CD4-positive, CD25-positive, alpha-beta regulatory T cell (primary cell): Measurements from ENCODE around the gene ADARB1. TPM values are rescaled to one million over a fixed set of nuclear protein-coding genes. Genes with fewer than 3 reads are reported as not detected.
A peak's percentile ranks its signal among the peaks of the same experiment; 100 is the strongest.

Source experiments
- ATAC-seq, 2 donors: fragments of 150-1000 bp; cut with Tn5 transposase; one replicate each; pipeline ENCODE4 v1.10.0; 2021; ENCODE audit warnings: low read depth in 2 of 2, moderate number of reproducible peaks in 2 of 2, moderate library complexity in 1 of 2
- DNase-seq, 3 donors: peaks; one replicate each; pipeline versions ENCODE4 v3.0.0 to v3.0.0-alpha.2; 2012 to 2022; ENCODE audit warnings: mixed read lengths in 1 of 3
- H3K27ac ChIP-seq: one replicate; pipeline ENCODE4 v1.7.0; 2013; ENCODE audit warnings: mild to moderate bottlenecking, low read length; ENCODE audit not compliant: insufficient read depth, poor library complexity, severe bottlenecking
- H3K27me3 ChIP-seq: one replicate; pipeline ENCODE4 v1.7.0; 2013; ENCODE audit warnings: low read length; ENCODE audit not compliant: control insufficient read depth, insufficient read depth
- H3K36me3 ChIP-seq: one replicate; pipeline ENCODE4 v1.7.0; 2013; ENCODE audit warnings: mild to moderate bottlenecking, low read length, moderate library complexity; ENCODE audit not compliant: control insufficient read depth, insufficient read depth
- H3K4me1 ChIP-seq: 2 replicates; pipeline ENCODE4 v1.7.0; 2013; ENCODE audit warnings: mild to moderate bottlenecking, low read length; ENCODE audit not compliant: insufficient read depth, control insufficient read depth, poor library complexity, severe bottlenecking
- H3K4me3 ChIP-seq: one replicate; pipeline ENCODE4 v1.7.0; 2013; ENCODE audit warnings: low read depth, mild to moderate bottlenecking, low read length, moderate library complexity
- H3K9me3 ChIP-seq, 2 experiments: 1 replicate in 1 of 2; 2 replicates in 1 of 2; pipeline ENCODE4 v1.7.0; 2013; ENCODE audit warnings: low read length in 2 of 2, mild to moderate bottlenecking in 1 of 2, moderate library complexity in 1 of 2; ENCODE audit not compliant: control insufficient read depth in 2 of 2
- H3K27ac Mint-ChIP-seq, 3 donors: one replicate each; pipeline ENCODE4 v1.8.0; 2020 to 2022; ENCODE audit warnings: mild to moderate bottlenecking in 3 of 3, mixed read lengths in 3 of 3, moderate library complexity in 2 of 3
- H3K27me3 Mint-ChIP-seq: one replicate; pipeline ENCODE4 v1.8.0; 2022; ENCODE audit warnings: mild to moderate bottlenecking, mixed read lengths
- H3K36me3 Mint-ChIP-seq: one replicate; pipeline ENCODE4 v1.8.0; 2020; ENCODE audit warnings: mixed read lengths
- H3K4me1 Mint-ChIP-seq, 4 donors: one replicate each; pipeline ENCODE4 v1.8.0; 2020 to 2022; ENCODE audit warnings: mixed read lengths in 4 of 4, mild to moderate bottlenecking in 1 of 4
- H3K4me3 Mint-ChIP-seq, 4 donors: one replicate each; pipeline ENCODE4 v1.8.0; 2020 to 2022; ENCODE audit warnings: mild to moderate bottlenecking in 4 of 4, mixed read lengths in 4 of 4, moderate library complexity in 3 of 4
- H3K9me3 Mint-ChIP-seq, 7 donors: one replicate each; pipeline ENCODE4 v1.8.0; 2020 to 2022; ENCODE audit warnings: mixed read lengths in 7 of 7, mild to moderate bottlenecking in 3 of 7, moderate library complexity in 2 of 7
- polyA plus RNA-seq, 4 donors: library from polyadenylated mRNA; unstranded; fragments of 300-500 nt; fragmentation: Illumina TruSeq; gene quantifications; one replicate each; pipeline ENCODE4 v1.2.3, GENCODE V29; 2021
- total RNA-seq: library from RNA; stranded (reverse); gene quantifications from one replicate; pipeline ENCODE4 v1.2.3, GENCODE V29; 2022

ADARB1 gene
- total and polyA plus RNA-seq, 5 donors from 2014 or later: 2.8 to 52.9 (median 5.6) TPM

DNA sequence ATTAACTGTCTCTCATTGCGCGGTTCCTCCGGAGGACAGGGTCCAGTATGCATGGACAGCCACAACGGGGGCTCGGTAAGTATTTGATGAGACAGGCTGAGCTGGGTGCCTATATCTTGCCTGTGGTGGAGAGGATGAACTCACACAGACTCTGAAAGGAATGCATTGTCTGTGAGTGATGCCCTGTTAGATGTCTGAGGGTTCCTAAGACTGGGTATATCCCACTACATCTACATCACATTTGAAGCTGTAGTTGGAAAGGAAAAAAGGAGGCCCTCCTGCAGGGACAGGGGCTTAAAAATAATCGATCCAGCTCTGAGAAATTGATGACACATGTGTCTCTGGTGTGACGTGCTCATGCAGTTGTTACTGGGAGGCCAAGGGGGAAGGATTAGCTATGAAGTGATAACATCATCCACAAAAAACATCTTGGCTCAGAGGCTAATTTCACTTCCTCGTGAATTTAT lies 1.9 kb downstream of the ADARB1 start:
- Mint-ChIP-seq H3K36me3 (peaks cover 5% of the 10 kb centered on the region), H3K9me3 (no peaks in the 10 kb centered on the region), H3K4me3 (peak overlapping the region; percentile 87 to 96 (median 90)), H3K27me3 (peaks cover 4% of the 10 kb centered on the region), H3K4me1 (peaks cover 47 to 67% (median 57%) of the 10 kb centered on the region in 4 donors), H3K27ac (peak overlapping the region; percentile 10 to 90 (median 88))
- H3K27me3 ChIP-seq: no peaks in the 10 kb centered on the region
- H3K4me1 ChIP-seq: peaks cover 63% of the 10 kb centered on the region
- H3K27ac ChIP-seq: peak overlapping the region; percentile 26
- no peaks in the 10 kb centered on the region for H3K36me3 ChIP-seq
- peak overlapping the region; percentile 82 for H3K4me3 ChIP-seq
- DNase-seq: no peak
- no peaks in the 10 kb centered on the region for H3K9me3 ChIP-seq
- no peak for ATAC-seq

DNA sequence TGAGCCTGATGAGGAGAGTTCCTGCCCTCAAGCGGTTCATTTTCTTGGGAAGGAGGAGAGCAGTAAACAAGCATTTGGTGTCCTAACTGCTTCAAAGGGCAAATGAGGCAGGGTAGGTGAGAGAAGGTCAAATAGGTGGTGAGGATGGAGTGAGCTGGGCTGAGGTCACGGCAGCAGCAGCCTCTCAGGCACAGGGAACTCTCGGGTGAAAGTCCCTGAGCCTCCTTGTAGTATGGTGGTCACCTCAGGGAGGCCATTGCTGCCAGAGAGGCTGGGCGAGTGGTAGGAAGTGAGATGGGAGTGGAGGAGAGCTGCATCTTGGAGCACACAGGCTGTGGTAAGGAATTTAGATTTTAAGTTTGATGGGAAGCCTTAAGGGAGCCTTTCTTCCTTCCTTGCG lies 4.0 kb downstream of the ADARB1 start:
- peaks cover 67% of the 10 kb centered on the region for H3K4me1 ChIP-seq
- no peaks in the 10 kb centered on the region for H3K9me3 Mint-ChIP-seq
- DNase-seq: no peak
- H3K27me3 ChIP-seq: no peaks in the 10 kb centered on the region
- peaks cover 16% of the 10 kb centered on the region for H3K36me3 Mint-ChIP-seq
- H3K36me3 ChIP-seq: no peaks in the 10 kb centered on the region
- peak overlapping the region; percentile 72 to 95 (median 90) for H3K27ac Mint-ChIP-seq
- H3K4me3 Mint-ChIP-seq: peak overlapping the region; percentile 67 to 92 (median 78)
- H3K4me3 ChIP-seq: peak overlapping the region; percentile 61
- H3K27ac ChIP-seq: peak overlapping the region; percentile 84
- ATAC-seq: no peak
- H3K9me3 ChIP-seq: no peaks in the 10 kb centered on the region
- H3K27me3 Mint-ChIP-seq: peaks cover 4% of the 10 kb centered on the region
- peaks cover 52 to 86% (median 74%) of the 10 kb centered on the region in 4 donors for H3K4me1 Mint-ChIP-seq

DNA sequence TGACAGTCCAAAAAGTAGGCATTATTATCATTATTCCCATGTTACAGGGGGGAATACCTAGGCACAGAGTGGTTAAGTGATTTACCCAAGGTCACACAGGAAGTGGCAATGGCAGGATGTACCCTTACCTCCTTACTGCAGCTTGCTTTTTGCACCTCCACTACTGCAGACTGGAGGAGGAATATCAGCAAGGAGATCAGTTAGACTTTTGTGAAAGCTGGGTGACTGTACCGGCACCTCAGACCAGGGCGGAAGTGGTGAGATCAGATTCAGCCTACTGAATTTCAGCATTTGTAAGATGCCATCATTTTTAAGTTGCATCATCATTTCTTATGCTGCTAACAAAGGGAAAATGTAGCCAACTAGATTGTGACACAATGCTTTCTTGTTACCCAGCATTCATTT lies 4.5 kb downstream of the ADARB1 start:
- peak; percentile 62 to 93 (median 84) for DNase-seq
- H3K4me3 ChIP-seq: peak overlapping the region; percentile 61
- H3K9me3 Mint-ChIP-seq: no peaks in the 10 kb centered on the region
- H3K9me3 ChIP-seq: no peaks in the 10 kb centered on the region
- H3K27me3 ChIP-seq: no peaks in the 10 kb centered on the region
- peak overlapping the region; percentile 84 for H3K27ac ChIP-seq
- peaks cover 16% of the 10 kb centered on the region for H3K36me3 Mint-ChIP-seq
- no peaks in the 10 kb centered on the region for H3K36me3 ChIP-seq
- H3K4me1 Mint-ChIP-seq: peaks cover 52 to 85% (median 73%) of the 10 kb centered on the region in 4 donors
- peak overlapping the region; percentile 72 to 95 (median 90) for H3K27ac Mint-ChIP-seq
- peak overlapping the region; percentile 62 to 92 (median 78) for H3K4me3 Mint-ChIP-seq
- peaks cover 4% of the 10 kb centered on the region for H3K27me3 Mint-ChIP-seq
- peaks cover 68% of the 10 kb centered on the region for H3K4me1 ChIP-seq
- peak; percentile 82 to 86 for ATAC-seq

DNA sequence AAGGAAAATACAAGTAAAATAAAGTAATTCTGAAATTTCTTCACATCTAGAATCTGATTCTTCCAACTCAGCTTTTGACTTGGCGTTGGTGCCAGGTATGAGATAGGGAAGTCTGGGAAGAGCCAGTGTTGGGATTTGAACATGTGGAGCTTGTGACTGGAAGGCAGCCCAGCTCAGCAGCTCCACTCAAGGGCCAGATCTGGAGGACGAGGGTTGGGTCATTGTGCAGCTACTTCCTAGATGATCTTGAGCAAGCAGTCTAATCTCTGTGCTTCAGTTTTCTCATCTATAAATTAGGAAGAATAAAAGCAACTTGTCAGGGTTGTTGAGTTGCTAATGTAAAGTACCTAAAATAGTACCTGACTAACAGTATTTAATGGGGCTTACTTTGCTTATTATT lies 5.0 kb downstream of the ADARB1 start:
- H3K27me3 Mint-ChIP-seq: peaks cover 4% of the 10 kb centered on the region
- ATAC-seq (no peak), DNase-seq (no peak)
- Histone ChIP-seq H3K27ac (peak overlapping the region; percentile 84), H3K27me3 (no peaks in the 10 kb centered on the region), H3K4me3 (peak overlapping the region; percentile 61), H3K9me3 (no peaks in the 10 kb centered on the region), H3K36me3 (no peaks in the 10 kb centered on the region), H3K4me1 (peaks cover 73% of the 10 kb centered on the region)
- H3K27ac Mint-ChIP-seq: peak overlapping the region; percentile 72 to 95 (median 90)
- H3K4me3 Mint-ChIP-seq: peak overlapping the region; percentile 62 to 92 (median 78)
- peaks cover 54 to 89% (median 77%) of the 10 kb centered on the region in 4 donors for H3K4me1 Mint-ChIP-seq
- H3K36me3 Mint-ChIP-seq: peaks cover 19% of the 10 kb centered on the region
- H3K9me3 Mint-ChIP-seq: no peaks in the 10 kb centered on the region

DNA sequence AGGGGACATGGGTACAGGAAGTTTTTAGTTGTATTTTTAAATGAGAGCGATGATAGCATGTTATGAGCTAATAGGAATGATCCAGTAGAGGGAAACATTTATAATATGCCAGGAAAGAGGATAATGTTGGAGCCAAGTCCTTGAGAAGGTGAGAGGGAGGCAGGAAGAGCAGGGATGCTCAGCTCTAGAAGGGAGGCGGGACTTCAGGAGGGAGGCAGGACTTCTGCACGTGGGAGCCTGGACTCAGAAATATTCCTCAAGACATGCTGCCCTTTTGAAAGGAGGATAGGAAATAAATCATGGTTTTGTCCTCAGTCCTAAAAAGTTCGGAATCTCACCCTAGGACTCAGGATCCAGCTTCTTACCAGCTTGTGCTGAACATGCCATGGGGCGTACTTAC lies 5.9 kb downstream of the ADARB1 start:
- Histone ChIP-seq H3K9me3 (no peaks in the 10 kb centered on the region), H3K36me3 (no peaks in the 10 kb centered on the region), H3K27me3 (no peaks in the 10 kb centered on the region), H3K27ac (peak overlapping the region; percentile 84), H3K4me3 (no peak overlapping the region), H3K4me1 (peaks cover 81% of the 10 kb centered on the region)
- ATAC-seq (no peak), DNase-seq (no peak)
- peak overlapping the region; percentile 19 to 79 (median 62) for H3K4me3 Mint-ChIP-seq
- peaks cover 60 to 98% (median 86%) of the 10 kb centered on the region in 4 donors for H3K4me1 Mint-ChIP-seq
- H3K36me3 Mint-ChIP-seq: peaks cover 19% of the 10 kb centered on the region
- no peaks in the 10 kb centered on the region for H3K9me3 Mint-ChIP-seq
- H3K27ac Mint-ChIP-seq: peak overlapping the region; percentile 72 to 95 (median 90)
- H3K27me3 Mint-ChIP-seq: peaks cover 4% of the 10 kb centered on the region

DNA sequence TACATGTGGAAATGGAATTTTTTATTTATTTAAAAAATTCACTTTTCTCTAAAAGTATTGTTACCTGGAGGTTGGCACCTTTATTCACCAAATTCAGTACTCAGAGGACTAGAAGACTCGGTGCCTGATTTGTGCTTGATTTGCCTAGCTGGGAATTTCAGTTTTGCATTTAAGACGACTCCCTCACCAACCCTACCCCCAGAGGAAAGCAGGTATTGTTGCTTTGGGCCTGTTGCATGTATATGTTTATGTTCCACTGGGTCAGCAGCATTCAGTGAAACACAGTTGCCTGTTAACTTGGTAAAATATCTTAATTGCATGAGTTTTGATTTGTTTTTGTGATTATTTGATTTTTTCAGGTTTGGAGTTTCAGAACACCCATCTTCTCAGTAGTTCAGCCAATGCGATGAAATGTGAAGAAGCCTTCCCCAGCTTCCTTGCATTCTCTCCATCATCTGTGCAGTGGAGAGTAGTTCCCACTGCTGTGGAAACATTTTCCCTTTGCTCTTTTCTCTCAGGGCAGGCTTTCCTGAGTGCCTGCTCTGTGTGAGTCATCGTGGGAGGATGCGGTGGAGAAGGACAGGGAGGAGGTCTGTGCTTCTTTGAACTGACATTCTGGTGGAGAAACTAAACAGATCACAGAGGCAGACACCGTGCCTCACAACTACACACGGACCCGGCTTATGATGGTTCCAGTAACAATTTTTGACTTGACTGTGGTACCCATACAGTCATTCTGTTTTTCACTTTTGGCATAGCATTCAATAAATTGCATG lies 6.4 kb downstream of the ADARB1 start:
- Mint-ChIP-seq H3K4me1 (peaks cover 62 to 99% (median 87%) of the 10 kb centered on the region in 4 donors), H3K36me3 (peaks cover 19% of the 10 kb centered on the region), H3K27me3 (peaks cover 2% of the 10 kb centered on the region), H3K4me3 (peak overlapping the region; percentile 61 to 76 (median 70)), H3K9me3 (no peaks in the 10 kb centered on the region), H3K27ac (peak overlapping the region; percentile 90 to 99 (median 92))
- peak overlapping the region; percentile 84 for H3K27ac ChIP-seq
- no peaks in the 10 kb centered on the region for H3K9me3 ChIP-seq
- H3K4me1 ChIP-seq: peaks cover 81% of the 10 kb centered on the region
- ATAC-seq (no peak), DNase-seq (peak in 2 of 3 donors; percentile 31 to 71)
- H3K27me3 ChIP-seq: no peaks in the 10 kb centered on the region
- peak overlapping the region; percentile 49 for H3K4me3 ChIP-seq
- no peaks in the 10 kb centered on the region for H3K36me3 ChIP-seq

DNA sequence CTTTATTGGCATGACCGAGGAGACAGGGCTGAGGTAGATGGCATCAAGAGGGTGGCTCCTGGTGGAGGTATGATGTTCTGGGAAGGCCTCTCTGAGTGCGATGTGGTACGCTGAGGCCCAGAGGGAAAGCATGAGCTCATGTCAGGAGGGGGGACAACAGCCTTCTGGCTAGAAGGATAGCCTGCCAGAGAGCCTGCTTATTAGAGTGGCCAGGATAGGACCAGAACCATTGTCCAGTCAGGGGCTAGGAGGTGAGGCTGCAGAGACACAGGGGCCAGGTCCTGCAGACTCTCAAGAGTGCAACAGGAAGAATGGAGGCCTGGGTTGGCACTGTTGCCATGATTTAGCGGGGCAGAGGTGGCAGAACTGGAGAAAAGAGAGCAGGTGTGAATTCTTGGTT lies 7.3 kb downstream of the ADARB1 start:
- H3K4me1 ChIP-seq: peaks cover 81% of the 10 kb centered on the region
- H3K9me3 Mint-ChIP-seq: no peaks in the 10 kb centered on the region
- H3K4me3 ChIP-seq: peak overlapping the region; percentile 49
- H3K36me3 ChIP-seq: no peaks in the 10 kb centered on the region
- ATAC-seq: no peak
- H3K27me3 ChIP-seq: no peaks in the 10 kb centered on the region
- peak overlapping the region; percentile 61 to 76 (median 70) for H3K4me3 Mint-ChIP-seq
- no peaks in the 10 kb centered on the region for H3K9me3 ChIP-seq
- peaks cover 60 to 99% (median 87%) of the 10 kb centered on the region in 4 donors for H3K4me1 Mint-ChIP-seq
- H3K27ac ChIP-seq: peak overlapping the region; percentile 84
- H3K36me3 Mint-ChIP-seq: peaks cover 19% of the 10 kb centered on the region
- no peaks in the 10 kb centered on the region for H3K27me3 Mint-ChIP-seq
- H3K27ac Mint-ChIP-seq: peak overlapping the region; percentile 90 to 99 (median 92)
- no peak for DNase-seq
